ENCODE measurements around the gene GAR1.

Gene GAR1

DNA sequence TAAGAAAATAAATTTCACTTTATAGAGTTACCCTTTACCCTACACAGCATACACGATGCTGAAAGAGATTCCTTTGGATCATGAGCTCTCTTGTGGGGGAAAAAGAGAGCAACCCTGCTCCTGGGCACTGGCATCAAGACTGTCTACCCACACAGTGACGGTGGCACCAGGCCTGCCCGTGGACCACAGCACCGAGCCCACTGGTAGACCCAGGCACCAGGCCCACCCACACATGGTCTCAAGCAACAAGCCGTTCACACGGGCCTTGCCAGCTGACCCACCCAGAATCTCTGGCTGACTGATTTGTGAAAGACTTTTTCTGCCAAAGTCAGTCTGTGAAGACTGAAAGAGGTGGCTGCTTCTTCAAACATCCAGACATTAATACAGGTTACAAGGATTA lies 20.5 kb upstream of the GAR1 start:
- Histone ChIP-seq H3K4me1 (ENCODE audit: low read length) (no peaks in the 10 kb centered on the region), H2AFZ (ENCODE audit: low read length) (no peak overlapping the region), H3K79me2 (ENCODE audit: low read length) (no peaks in the 10 kb centered on the region), H3K4me2 (ENCODE audit: low read depth, low read length) (no peak overlapping the region), H4K20me1 (ENCODE audit: insufficient read depth, low read length) (no peaks in the 10 kb centered on the region), H3K27ac (ENCODE audit: low read length) (no peak overlapping the region), H3K27me3 (replicated peaks; ENCODE audit: insufficient read depth, low read length) (no peaks in the 10 kb centered on the region), H3F3A (ENCODE audit: insufficient read depth, low read length) (no peaks in the 10 kb centered on the region), H3K9me2 (replicated peaks; ENCODE audit: insufficient read depth, low read length) (no peaks in the 10 kb centered on the region), H3K36me3 (replicated peaks; ENCODE audit: insufficient read depth, low read length) (no peaks in the 10 kb centered on the region), H3K9me3 (replicated peaks; ENCODE audit: insufficient read depth, low read length) (no peaks in the 10 kb centered on the region), H3K9ac (ENCODE audit: low read length) (no peak overlapping the region), H3K4me3 (ENCODE audit: low read length) (no peak overlapping the region)
- no peak for DNase-seq
- no peak for TF ChIP-seq CTCF (IDR thresholded peaks at IDR 0.05; ENCODE audit: low read length)
- TF ChIP-seq EZH2 (optimal IDR thresholded peaks at IDR 0.05; ENCODE audit: low read depth, low read length): no peak
- TF ChIP-seq EZH2phosphoT487 (IDR thresholded peaks at IDR 0.05; ENCODE audit: low read length): no peak

GRCh38 chr4:109798866-109799265 lies 16.7 kb upstream of the GAR1 start:
- H3F3A ChIP-seq (ENCODE audit: insufficient read depth, low read length): no peaks in the 10 kb centered on the region
- H3K36me3 ChIP-seq (replicated peaks; ENCODE audit: insufficient read depth, low read length): no peaks in the 10 kb centered on the region
- no peak overlapping the region for H2AFZ ChIP-seq (ENCODE audit: low read length)
- no peaks in the 10 kb centered on the region for H3K27me3 ChIP-seq (replicated peaks; ENCODE audit: insufficient read depth, low read length)
- H3K79me2 ChIP-seq (ENCODE audit: low read length): no peaks in the 10 kb centered on the region
- no peak for TF ChIP-seq EZH2phosphoT487 (IDR thresholded peaks at IDR 0.05; ENCODE audit: low read length)
- no peak for TF ChIP-seq CTCF (IDR thresholded peaks at IDR 0.05; ENCODE audit: low read length)
- TF ChIP-seq EZH2 (optimal IDR thresholded peaks at IDR 0.05; ENCODE audit: low read depth, low read length): no peak
- H3K4me1 ChIP-seq (ENCODE audit: low read length): no peaks in the 10 kb centered on the region
- H3K4me3 ChIP-seq (ENCODE audit: low read length): no peak overlapping the region
- no peak overlapping the region for H3K27ac ChIP-seq (ENCODE audit: low read length)
- H3K9ac ChIP-seq (ENCODE audit: low read length): no peak overlapping the region
- H3K4me2 ChIP-seq (ENCODE audit: low read depth, low read length): no peak overlapping the region
- no peak for DNase-seq
- H3K9me2 ChIP-seq (replicated peaks; ENCODE audit: insufficient read depth, low read length): no peaks in the 10 kb centered on the region
- H4K20me1 ChIP-seq (ENCODE audit: insufficient read depth, low read length): no peaks in the 10 kb centered on the region
- no peaks in the 10 kb centered on the region for H3K9me3 ChIP-seq (replicated peaks; ENCODE audit: insufficient read depth, low read length)

DNA sequence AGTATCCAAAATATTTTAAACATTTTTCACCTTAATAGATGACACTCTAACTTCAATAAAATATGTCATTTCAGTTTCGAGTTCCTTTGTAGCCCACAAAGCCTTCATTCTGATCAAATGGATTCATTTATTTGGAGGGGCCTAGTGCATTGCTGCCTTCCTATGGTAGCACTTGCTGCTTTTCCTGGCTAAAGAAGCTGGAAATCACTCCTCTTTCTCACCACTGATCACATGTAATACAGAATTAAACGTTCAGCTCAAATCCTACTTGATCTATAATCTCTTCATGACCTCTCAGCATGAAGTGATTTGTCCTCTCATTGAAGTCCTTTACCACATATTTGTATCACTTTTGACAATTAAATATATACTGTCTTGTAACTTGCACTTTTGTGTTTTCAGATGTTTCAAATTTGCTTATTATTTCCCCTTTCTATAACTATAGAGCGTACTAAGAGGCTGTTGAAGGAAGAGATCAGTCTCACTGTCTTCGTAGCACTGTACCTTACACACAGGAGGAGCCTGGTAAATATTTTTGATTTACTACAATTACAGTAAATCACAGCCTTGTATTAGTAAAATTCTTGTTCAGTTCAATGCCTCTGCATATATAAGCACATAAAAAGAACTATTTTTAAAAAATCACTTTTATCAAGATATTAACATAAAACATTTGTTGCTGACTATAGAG lies 14.3 kb upstream of the GAR1 start:
- Histone ChIP-seq H3K79me2 (ENCODE audit: low read length) (no peaks in the 10 kb centered on the region), H2AFZ (ENCODE audit: low read length) (no peak overlapping the region), H3K4me1 (ENCODE audit: low read length) (0 out of 2 replicates have a peak, but pooled peaks cover 4% of the 10 kb centered on the region), H3K9ac (ENCODE audit: low read length) (no peak overlapping the region), H3K27ac (ENCODE audit: low read length) (no peak overlapping the region), H3K9me3 (replicated peaks; ENCODE audit: insufficient read depth, low read length) (no peaks in the 10 kb centered on the region), H3K9me2 (replicated peaks; ENCODE audit: insufficient read depth, low read length) (no peaks in the 10 kb centered on the region), H3F3A (ENCODE audit: insufficient read depth, low read length) (no peaks in the 10 kb centered on the region), H4K20me1 (ENCODE audit: insufficient read depth, low read length) (no peaks in the 10 kb centered on the region), H3K27me3 (replicated peaks; ENCODE audit: insufficient read depth, low read length) (no peaks in the 10 kb centered on the region), H3K4me2 (ENCODE audit: low read depth, low read length) (no peak overlapping the region), H3K36me3 (replicated peaks; ENCODE audit: insufficient read depth, low read length) (no peaks in the 10 kb centered on the region), H3K4me3 (ENCODE audit: low read length) (no peak overlapping the region)
- no peak for TF ChIP-seq EZH2 (optimal IDR thresholded peaks at IDR 0.05; ENCODE audit: low read depth, low read length)
- no peak for TF ChIP-seq CTCF (IDR thresholded peaks at IDR 0.05; ENCODE audit: low read length)
- TF ChIP-seq EZH2phosphoT487 (IDR thresholded peaks at IDR 0.05; ENCODE audit: low read length): no peak
- DNase-seq: no peak
